Mesenchymal stem cell (in vitro differentiated cells and primary cell): ENCODE results near the gene NECTIN1.

Experiments used
- DNase-seq: peaks from one replicate; pipeline ENCODE4 v3.0.0-alpha.2; 2013
- H2AFZ ChIP-seq: one replicate; pipeline ENCODE4 v1.6.1; 2013; ENCODE audit warnings: low read depth, mild to moderate bottlenecking, control low read depth, inconsistent platforms, low read length, moderate library complexity
- H2AK5ac ChIP-seq: 2 replicates; pipeline ENCODE4 v1.6.1; 2013; ENCODE audit warnings: low read length, moderate library complexity, mild to moderate bottlenecking, inconsistent platforms; ENCODE audit not compliant: severe bottlenecking
- H2BK120ac ChIP-seq: one replicate; pipeline ENCODE4 v1.6.1; 2013; ENCODE audit warnings: low read depth, mild to moderate bottlenecking, inconsistent platforms, low read length, moderate library complexity
- H2BK12ac ChIP-seq, 2 experiments: one replicate each; pipeline ENCODE4 v1.6.1; 2013; ENCODE audit warnings: inconsistent platforms in 2 of 2, low read length in 2 of 2, mild to moderate bottlenecking in 2 of 2, moderate library complexity in 2 of 2, control low read depth in 1 of 2
- H2BK15ac ChIP-seq: one replicate; pipeline ENCODE4 v1.6.1; 2013; ENCODE audit warnings: mild to moderate bottlenecking, low read depth, inconsistent platforms; ENCODE audit not compliant: poor library complexity, severe bottlenecking
- H2BK5ac ChIP-seq: 2 replicates; pipeline ENCODE4 v1.6.1; 2013; ENCODE audit warnings: low read depth, mild to moderate bottlenecking, low read length, control low read depth, inconsistent platforms; ENCODE audit not compliant: poor library complexity, severe bottlenecking
- H3K14ac ChIP-seq, 2 experiments: one replicate each; pipeline ENCODE4 v1.6.1; 2013; ENCODE audit warnings: inconsistent platforms in 2 of 2, low read length in 2 of 2, control low read depth in 1 of 2, mild to moderate bottlenecking in 1 of 2, moderate library complexity in 1 of 2
- H3K18ac ChIP-seq, 2 experiments: one replicate each; pipeline ENCODE4 v1.6.1; 2013; ENCODE audit warnings: inconsistent platforms in 2 of 2, low read length in 2 of 2, control low read depth in 1 of 2, low read depth in 1 of 2, mild to moderate bottlenecking in 1 of 2
- H3K23ac ChIP-seq, 2 experiments: one replicate each; pipeline ENCODE4 v1.6.1; 2013; ENCODE audit warnings: inconsistent platforms in 2 of 2, low read length in 2 of 2, mild to moderate bottlenecking in 2 of 2, moderate library complexity in 2 of 2, control low read depth in 1 of 2
- H3K27ac ChIP-seq: 2 replicates; pipeline ENCODE4 v1.5.1; 2013; ENCODE audit warnings: mild to moderate bottlenecking, moderate library complexity, low read length, control low read depth, inconsistent platforms; ENCODE audit not compliant: poor library complexity, severe bottlenecking
- H3K27me3 ChIP-seq, 2 experiments: 2 replicates each; pipeline versions ENCODE4 v1.6.1 to v1.7.0; 2013; ENCODE audit warnings: low read length in 2 of 2, mild to moderate bottlenecking in 2 of 2, moderate library complexity in 2 of 2, control low read depth in 1 of 2, inconsistent platforms in 1 of 2; ENCODE audit not compliant: control insufficient read depth in 1 of 2, insufficient read depth in 1 of 2
- H3K36me3 ChIP-seq, 2 experiments: 2 replicates each; pipeline versions ENCODE4 v1.6.1 to v1.7.0; 2013; ENCODE audit warnings: low read length in 2 of 2, control low read depth in 1 of 2, inconsistent platforms in 1 of 2, low read depth in 1 of 2, mild to moderate bottlenecking in 1 of 2; ENCODE audit not compliant: insufficient read depth in 2 of 2, control insufficient read depth in 1 of 2
- H3K4ac ChIP-seq, 2 experiments: one replicate each; pipeline ENCODE4 v1.6.1; 2013; ENCODE audit warnings: inconsistent platforms in 2 of 2, low read length in 2 of 2, mild to moderate bottlenecking in 2 of 2, moderate library complexity in 2 of 2, control low read depth in 1 of 2, low read depth in 1 of 2
- H3K4me1 ChIP-seq: 2 replicates; pipeline ENCODE4 v1.6.1; 2013; ENCODE audit warnings: low read depth, low read length, control low read depth; ENCODE audit not compliant: control insufficient read depth, insufficient read depth
- H3K4me2 ChIP-seq: 2 replicates; pipeline ENCODE4 v1.6.1; 2013; ENCODE audit warnings: low read length, mild to moderate bottlenecking, inconsistent platforms; ENCODE audit not compliant: poor library complexity, severe bottlenecking
- H3K4me3 ChIP-seq, 2 experiments: 2 replicates each; pipeline versions ENCODE4 v1.5.1 to v1.7.0; 2013; ENCODE audit warnings: low read length in 2 of 2, mild to moderate bottlenecking in 2 of 2, control low read depth in 1 of 2, low read depth in 1 of 2; ENCODE audit not compliant: insufficient read depth in 1 of 2
- H3K79me1 ChIP-seq: replicated peaks from 2 replicates; pipeline ENCODE4 v1.6.1; 2013; ENCODE audit warnings: mild to moderate bottlenecking, control low read depth, low read length, inconsistent platforms; ENCODE audit not compliant: poor library complexity, severe bottlenecking
- H3K9ac ChIP-seq: 2 replicates; pipeline ENCODE4 v1.7.0; 2013; ENCODE audit warnings: mild to moderate bottlenecking, low read length, moderate library complexity
- H3K9me3 ChIP-seq: 2 replicates; pipeline ENCODE4 v1.7.0; 2013; ENCODE audit warnings: mild to moderate bottlenecking, low read length; ENCODE audit not compliant: control insufficient read depth
- H4K8ac ChIP-seq: one replicate; pipeline ENCODE4 v1.6.1; 2013; ENCODE audit warnings: inconsistent platforms, mild to moderate bottlenecking, low read length, moderate library complexity
- H4K91ac ChIP-seq: one replicate; pipeline ENCODE4 v1.6.1; 2013; ENCODE audit warnings: mild to moderate bottlenecking, low read length, inconsistent platforms
- WGBS: methylation state at CpG from one replicate; pipeline ENCODE4 v1.1.7; 2013; ENCODE audit warnings: mixed read lengths; 5-methylcytosine and 5-hydroxymethylcytosine counted together

NECTIN1 gene

GRCh38 chr11:119668676-119669075, 60.3 kb downstream of the NECTIN1 start:
- Histone ChIP-seq H2BK120ac (no peak overlapping the region), H3K4ac (no peak overlapping the region), H3K27me3 (no peaks in the 10 kb centered on the region), H2BK12ac (no peak overlapping the region), H3K27ac (no peak overlapping the region), H3K18ac (no peak overlapping the region), H3K14ac (no peak overlapping the region), H3K79me1 (no peaks in the 10 kb centered on the region), H3K4me3 (no peak overlapping the region), H4K91ac (no peak overlapping the region), H3K4me2 (no peak overlapping the region), H3K4me1 (peaks cover 12% of the 10 kb centered on the region), H2AFZ (no peak overlapping the region), H2BK5ac (no peak overlapping the region), H3K36me3 (peaks cover 0 to 42% of the 10 kb centered on the region in 2 experiments), H4K8ac (no peak overlapping the region), H2AK5ac (no peak overlapping the region), H3K9me3 (no peaks in the 10 kb centered on the region), H3K9ac (no peak overlapping the region), H2BK15ac (no peak overlapping the region), H3K23ac (no peak overlapping the region)
- 100% methylated on average over 1 of the region's 1 CpG for WGBS
- no peak for DNase-seq

GRCh38 chr11:119666463-119667131, 62.4 kb downstream of the NECTIN1 start:
- H3K4me1 ChIP-seq, result peaks cover 10% of the 10 kb centered on the region
- H2AK5ac ChIP-seq, result peak overlapping the region; percentile 8
- no peak overlapping the region for H3K18ac ChIP-seq
- WGBS, result 49% methylated on average over 16 of the region's 17 CpGs
- no peak overlapping the region for H3K4ac ChIP-seq
- no peak overlapping the region for H2BK120ac ChIP-seq
- no peak overlapping the region for H2BK15ac ChIP-seq
- no peaks in the 10 kb centered on the region for H3K27me3 ChIP-seq
- H3K4me3 ChIP-seq, result no peak overlapping the region
- no peak overlapping the region for H3K27ac ChIP-seq
- peak overlapping the region; percentile 77 for H4K91ac ChIP-seq
- H3K9ac ChIP-seq, result peak overlapping the region; percentile 8
- H3K36me3 ChIP-seq, result peaks cover 0 to 21% of the 10 kb centered on the region in 2 experiments
- H2BK5ac ChIP-seq, result no peak overlapping the region
- H2AFZ ChIP-seq, result no peak overlapping the region
- no peak overlapping the region for H4K8ac ChIP-seq
- H2BK12ac ChIP-seq, result peak overlapping the region in 1 of 2 experiments; percentile 18
- no peaks in the 10 kb centered on the region for H3K79me1 ChIP-seq
- no peak overlapping the region for H3K4me2 ChIP-seq
- DNase-seq, result peak; percentile 71
- no peaks in the 10 kb centered on the region for H3K9me3 ChIP-seq
- no peak overlapping the region for H3K14ac ChIP-seq
- H3K23ac ChIP-seq, result no peak overlapping the region

- H4K91ac ChIP-seq, result peak overlapping the region; percentile 36
- H3K4me1 ChIP-seq, result peaks cover 5% of the 10 kb centered on the region
- H3K27ac ChIP-seq, result no peak overlapping the region
- H2BK5ac ChIP-seq, result no peak overlapping the region
- WGBS, result 89% methylated on average over 10 of the region's 10 CpGs
- no peak overlapping the region for H4K8ac ChIP-seq
- no peak overlapping the region for H2AFZ ChIP-seq
- H3K9ac ChIP-seq, result peak overlapping the region; percentile 8
- H3K4me3 ChIP-seq, result no peak overlapping the region
- no peak overlapping the region for H2BK15ac ChIP-seq
- H3K4ac ChIP-seq, result no peak overlapping the region
- peaks cover 0 to 19% of the 10 kb centered on the region in 2 experiments for H3K36me3 ChIP-seq
- no peak overlapping the region for H2BK120ac ChIP-seq
- DNase-seq, result no peak
- H2BK12ac ChIP-seq, result no peak overlapping the region
- no peak overlapping the region for H2AK5ac ChIP-seq
- H3K79me1 ChIP-seq, result no peaks in the 10 kb centered on the region
- H3K18ac ChIP-seq, result no peak overlapping the region
- no peak overlapping the region for H3K23ac ChIP-seq
- H3K27me3 ChIP-seq, result no peaks in the 10 kb centered on the region
- no peaks in the 10 kb centered on the region for H3K9me3 ChIP-seq
- no peak overlapping the region for H3K14ac ChIP-seq
- no peak overlapping the region for H3K4me2 ChIP-seq
Measured at GRCh38 chr11:119666061-119666460, 62.9 kb downstream of the NECTIN1 start.

GRCh38 chr11:119664701-119665420, 64.1 kb downstream of the NECTIN1 start:
- H3K23ac ChIP-seq, result no peak overlapping the region
- no peak overlapping the region for H3K14ac ChIP-seq
- no peak overlapping the region for H2AFZ ChIP-seq
- H3K27me3 ChIP-seq, result no peaks in the 10 kb centered on the region
- no peak overlapping the region for H4K91ac ChIP-seq
- no peak for DNase-seq
- H2BK12ac ChIP-seq, result no peak overlapping the region
- H2AK5ac ChIP-seq, result no peak overlapping the region
- no peak overlapping the region for H3K18ac ChIP-seq
- no peak overlapping the region for H3K4me2 ChIP-seq
- 93% methylated on average over 31 of the region's 44 CpGs for WGBS
- peaks cover 3% of the 10 kb centered on the region for H3K4me1 ChIP-seq
- H3K79me1 ChIP-seq, result no peaks in the 10 kb centered on the region
- H2BK5ac ChIP-seq, result no peak overlapping the region
- H2BK15ac ChIP-seq, result no peak overlapping the region
- H3K9me3 ChIP-seq, result no peaks in the 10 kb centered on the region
- peaks cover 0 to 19% of the 10 kb centered on the region in 2 experiments for H3K36me3 ChIP-seq
- H2BK120ac ChIP-seq, result no peak overlapping the region
- no peak overlapping the region for H3K27ac ChIP-seq
- no peak overlapping the region for H3K4ac ChIP-seq
- no peak overlapping the region for H3K4me3 ChIP-seq
- H3K9ac ChIP-seq, result no peak overlapping the region
- no peak overlapping the region for H4K8ac ChIP-seq
